Parathyroid adenoma (tissue), 2 donors: ENCODE results near the gene ZNF277.

ENCODE experiments used
- H2AFZ ChIP-seq: fragments of 300-600 bp; sonication (generic); one replicate; pipeline ENCODE4 v1.7.0; 2017; ENCODE audit warnings: antibody characterized with exemption, mild to moderate bottlenecking
- H3K27ac ChIP-seq: fragments of 300-600 bp; sonication (generic); one replicate; pipeline ENCODE4 v1.7.0; 2017
- H3K27me3 ChIP-seq: fragments of 300-600 bp; sonication (generic); one replicate; pipeline ENCODE4 v1.7.0; 2017; ENCODE audit warnings: low read length; ENCODE audit not compliant: control insufficient read depth, insufficient read depth
- H3K36me3 ChIP-seq: fragments of 300-600 bp; sonication (generic); one replicate; pipeline ENCODE4 v1.7.0; 2017; ENCODE audit warnings: low read length; ENCODE audit not compliant: control insufficient read depth, insufficient read depth
- H3K4me1 ChIP-seq: fragments of 300-600 bp; sonication (generic); one replicate; pipeline ENCODE4 v1.7.0; 2017; ENCODE audit warnings: control low read depth
- H3K4me2 ChIP-seq: fragments of 300-600 bp; sonication (generic); one replicate; pipeline ENCODE4 v1.7.0; 2017; ENCODE audit warnings: low read length
- H3K4me3 ChIP-seq: fragments of 300-600 bp; sonication (generic); one replicate; pipeline ENCODE4 v1.7.0; 2017; ENCODE audit warnings: low read depth, low read length
- H3K79me2 ChIP-seq: fragments of 300-600 bp; sonication (generic); one replicate; pipeline ENCODE4 v1.7.0; 2017; ENCODE audit warnings: control low read depth
- H3K9ac ChIP-seq: fragments of 300-600 bp; sonication (generic); one replicate; pipeline ENCODE4 v1.7.0; 2017; ENCODE audit warnings: mild to moderate bottlenecking
- H3K9me3 ChIP-seq: fragments of 300-600 bp; sonication (generic); one replicate; pipeline ENCODE4 v1.7.0; 2017; ENCODE audit warnings: low read length; ENCODE audit not compliant: control insufficient read depth
- TF ChIP-seq, protein P1 (sequence below): fragments of 300-600 bp; sonication (generic); IDR thresholded peaks from one replicate; pipeline ENCODE4 v1.7.0; 2017; ENCODE audit warnings: antibody characterized with exemption, mild to moderate bottlenecking
- donor health status: primary hyperparathyroidism.

The ZNF277 gene

DNA sequence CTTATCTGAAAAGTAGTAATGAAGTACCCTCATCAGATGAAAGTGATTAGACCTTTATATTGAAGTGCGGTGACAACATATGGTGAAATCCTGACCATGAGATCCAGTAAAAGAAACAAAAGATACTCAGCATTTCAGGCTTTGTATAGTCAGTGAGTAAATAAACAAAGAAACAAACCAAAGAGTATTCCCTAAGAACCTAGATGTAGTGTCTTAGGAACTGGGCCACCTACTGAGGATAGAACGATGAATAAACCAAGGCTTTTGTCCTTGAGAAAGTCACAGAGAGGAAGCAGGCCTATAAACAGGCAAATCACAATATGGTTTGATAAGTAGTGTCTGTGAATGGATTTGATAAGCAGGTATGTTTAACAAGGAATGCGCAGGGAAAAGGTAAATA is 46.2 kb downstream of the ZNF277 start:
- no peak overlapping the region for H3K4me3 ChIP-seq
- no peak overlapping the region for H3K9ac ChIP-seq
- no peaks in the 10 kb centered on the region for H3K9me3 ChIP-seq
- TF ChIP-seq, protein P1, sequence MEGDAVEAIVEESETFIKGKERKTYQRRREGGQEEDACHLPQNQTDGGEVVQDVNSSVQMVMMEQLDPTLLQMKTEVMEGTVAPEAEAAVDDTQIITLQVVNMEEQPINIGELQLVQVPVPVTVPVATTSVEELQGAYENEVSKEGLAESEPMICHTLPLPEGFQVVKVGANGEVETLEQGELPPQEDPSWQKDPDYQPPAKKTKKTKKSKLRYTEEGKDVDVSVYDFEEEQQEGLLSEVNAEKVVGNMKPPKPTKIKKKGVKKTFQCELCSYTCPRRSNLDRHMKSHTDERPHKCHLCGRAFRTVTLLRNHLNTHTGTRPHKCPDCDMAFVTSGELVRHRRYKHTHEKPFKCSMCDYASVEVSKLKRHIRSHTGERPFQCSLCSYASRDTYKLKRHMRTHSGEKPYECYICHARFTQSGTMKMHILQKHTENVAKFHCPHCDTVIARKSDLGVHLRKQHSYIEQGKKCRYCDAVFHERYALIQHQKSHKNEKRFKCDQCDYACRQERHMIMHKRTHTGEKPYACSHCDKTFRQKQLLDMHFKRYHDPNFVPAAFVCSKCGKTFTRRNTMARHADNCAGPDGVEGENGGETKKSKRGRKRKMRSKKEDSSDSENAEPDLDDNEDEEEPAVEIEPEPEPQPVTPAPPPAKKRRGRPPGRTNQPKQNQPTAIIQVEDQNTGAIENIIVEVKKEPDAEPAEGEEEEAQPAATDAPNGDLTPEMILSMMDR = no peak
- H3K27ac ChIP-seq = no peak overlapping the region
- H3K79me2 ChIP-seq = peaks cover 4% of the 10 kb centered on the region
- H3K27me3 ChIP-seq = no peaks in the 10 kb centered on the region
- no peak overlapping the region for H3K4me2 ChIP-seq
- no peak overlapping the region for H2AFZ ChIP-seq
- no peaks in the 10 kb centered on the region for H3K4me1 ChIP-seq
- no peaks in the 10 kb centered on the region for H3K36me3 ChIP-seq

DNA sequence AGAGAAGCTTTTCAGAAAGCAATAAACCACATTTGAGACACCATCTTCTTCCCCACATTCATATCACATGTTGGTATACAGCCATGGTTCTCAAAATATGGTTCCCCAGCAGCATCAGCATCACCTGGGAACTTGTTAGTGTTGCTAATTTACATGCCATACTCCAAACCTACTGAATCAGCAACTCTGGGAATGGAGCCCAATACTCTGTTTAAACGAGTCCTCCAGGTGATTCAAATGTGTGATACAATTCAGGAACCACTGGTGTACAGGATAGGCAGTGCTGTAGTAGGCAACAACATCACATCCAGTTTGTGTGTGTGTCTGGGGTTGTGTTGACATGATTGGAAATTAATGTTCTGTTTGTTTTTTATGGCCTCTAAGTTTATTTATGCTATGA is 47.7 kb downstream of the ZNF277 start:
- Histone ChIP-seq H3K9me3 (no peaks in the 10 kb centered on the region), H3K27ac (no peak overlapping the region), H3K79me2 (no peaks in the 10 kb centered on the region), H3K4me2 (no peak overlapping the region), H3K9ac (no peak overlapping the region), H3K4me1 (no peaks in the 10 kb centered on the region), H3K27me3 (no peaks in the 10 kb centered on the region), H2AFZ (no peak overlapping the region), H3K36me3 (no peaks in the 10 kb centered on the region), H3K4me3 (no peak overlapping the region)
- TF ChIP-seq, protein P1 = no peak

DNA sequence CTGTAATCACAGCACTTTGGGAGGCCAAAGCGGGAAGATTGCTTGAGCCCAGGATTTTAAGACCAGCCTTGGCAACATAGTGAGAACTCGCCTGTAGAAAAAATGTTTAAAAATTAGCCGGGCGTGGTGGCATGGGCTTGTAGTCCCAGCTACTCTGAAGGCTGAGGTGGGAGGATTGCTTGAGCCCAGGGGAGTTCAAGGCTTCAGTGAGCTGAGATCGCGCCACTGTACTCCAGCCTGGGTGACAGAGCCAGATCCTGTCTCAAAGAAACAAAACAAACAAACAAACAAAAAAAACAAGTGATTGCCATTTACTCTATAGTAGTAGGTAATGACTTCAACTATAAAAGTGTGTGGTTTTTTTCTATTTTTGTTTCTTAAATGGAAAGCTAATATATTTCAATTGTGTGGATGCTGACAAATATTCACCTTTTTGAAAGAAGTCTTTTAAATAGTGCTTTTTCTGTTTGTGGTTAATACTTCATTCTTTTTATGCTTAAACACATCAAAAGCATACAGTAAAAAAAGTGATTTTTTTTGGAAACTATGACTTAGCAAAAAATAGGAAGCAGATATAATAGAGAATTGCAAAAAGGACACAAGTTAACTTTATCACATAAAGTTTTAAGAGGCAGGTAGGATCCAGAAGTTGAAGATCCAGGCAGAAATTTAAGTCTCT is 48.4 kb downstream of the ZNF277 start:
- Histone ChIP-seq H2AFZ (no peak overlapping the region), H3K4me2 (no peak overlapping the region), H3K27ac (no peak overlapping the region), H3K9ac (no peak overlapping the region), H3K36me3 (no peaks in the 10 kb centered on the region), H3K4me1 (no peaks in the 10 kb centered on the region), H3K4me3 (no peak overlapping the region), H3K79me2 (no peaks in the 10 kb centered on the region), H3K9me3 (no peaks in the 10 kb centered on the region), H3K27me3 (no peaks in the 10 kb centered on the region)
- TF ChIP-seq, protein P1 = no peak

DNA sequence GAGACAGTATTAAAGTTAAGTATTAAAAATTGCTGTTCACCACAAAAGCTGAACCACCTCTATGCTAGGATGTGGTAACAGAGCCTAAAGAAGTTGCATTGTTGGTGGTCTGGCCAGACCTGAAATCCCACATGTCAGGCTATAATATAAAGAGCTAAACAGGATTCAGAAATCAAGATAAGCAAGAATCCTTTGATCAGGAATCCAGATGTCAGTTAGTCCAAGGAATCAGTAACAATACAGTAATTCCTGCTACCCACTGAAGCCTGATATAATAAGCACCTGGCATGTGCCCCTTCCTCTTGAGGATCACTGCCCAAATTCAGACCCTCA is 48.9 kb downstream of the ZNF277 start:
- Histone ChIP-seq H3K27ac (no peak overlapping the region), H3K9me3 (no peaks in the 10 kb centered on the region), H3K27me3 (no peaks in the 10 kb centered on the region), H3K4me1 (no peaks in the 10 kb centered on the region), H3K4me3 (no peak overlapping the region), H3K4me2 (no peak overlapping the region), H3K36me3 (no peaks in the 10 kb centered on the region), H3K79me2 (no peaks in the 10 kb centered on the region), H3K9ac (no peak overlapping the region), H2AFZ (no peak overlapping the region)
- TF ChIP-seq, protein P1 = no peak

DNA sequence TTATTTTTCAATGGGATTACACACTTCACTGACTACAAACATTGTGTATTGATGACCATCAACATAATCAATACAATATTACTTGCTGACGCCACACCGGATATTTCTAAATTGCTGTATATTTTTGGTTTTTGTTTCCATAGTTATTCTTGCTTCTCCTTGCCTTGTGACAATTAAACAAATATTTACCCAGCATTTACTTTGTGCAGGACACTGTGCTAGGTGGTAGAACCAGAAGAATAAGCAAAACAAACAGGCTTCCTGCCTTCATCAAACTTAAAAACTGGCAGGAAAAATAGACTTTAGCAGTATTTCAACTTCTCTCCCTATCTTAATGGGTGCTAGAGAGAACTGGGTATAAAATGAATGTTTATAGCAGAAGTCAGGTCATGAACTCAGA is 50.6 kb downstream of the ZNF277 start:
- Histone ChIP-seq H3K4me1 (no peaks in the 10 kb centered on the region), H3K9me3 (no peaks in the 10 kb centered on the region), H3K36me3 (no peaks in the 10 kb centered on the region), H3K9ac (no peak overlapping the region), H3K27me3 (no peaks in the 10 kb centered on the region), H3K4me2 (no peak overlapping the region), H3K4me3 (no peak overlapping the region), H3K79me2 (no peaks in the 10 kb centered on the region), H2AFZ (no peak overlapping the region), H3K27ac (no peak overlapping the region)
- TF ChIP-seq, protein P1 = no peak
